CD4-positive, alpha-beta T cell treated with Interleukin-4 for 1 hour (primary cell): ENCODE measurements around the gene ATP2B3.
"Not testable (repeated sequence)": the region's sequence is repeated elsewhere in the genome, so short reads cannot be mapped to it uniquely, and the experiment has no call there.

Experiments
- DNase-seq, 2 donors: peaks; one replicate each; pipeline ENCODE4 v3.0.0-alpha.2; 2020 to 2022

ATP2B3 gene

DNA sequence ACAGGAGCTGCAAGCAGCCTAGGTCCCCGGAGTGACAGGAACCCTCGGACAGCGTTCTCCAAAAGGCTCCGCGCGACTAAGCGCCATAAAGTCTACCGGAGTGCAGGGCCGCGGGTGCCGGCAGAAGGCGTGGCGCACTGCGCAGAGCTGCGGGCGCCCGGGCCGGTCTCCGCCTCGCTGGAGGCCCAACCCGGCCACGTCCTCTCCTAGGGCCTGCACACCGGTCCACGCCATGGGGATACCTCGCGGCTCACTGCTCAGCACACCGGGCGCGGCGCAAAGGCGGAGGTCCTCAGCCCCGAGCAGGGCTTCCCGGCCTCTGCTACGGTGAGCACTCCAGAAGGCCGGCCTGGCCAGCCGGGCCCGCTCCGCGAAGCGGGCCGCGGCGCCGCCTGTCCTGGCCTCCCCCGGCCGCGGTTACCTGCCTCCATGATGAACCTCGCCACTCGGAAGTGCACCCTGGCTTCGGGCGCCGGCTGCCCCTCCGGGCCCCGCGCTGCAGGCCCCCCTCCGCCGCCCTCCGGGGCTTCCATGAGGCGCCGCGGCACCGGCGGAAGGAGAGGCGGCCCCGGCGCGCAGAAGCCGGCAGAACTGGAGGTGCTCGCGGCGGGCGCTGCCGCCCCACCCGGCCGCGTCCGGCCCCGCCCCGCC, 81.2 kb downstream of the ATP2B3 start, which contains the start of gene CCNQ:
Gene CCNQ, minus strand, starts transcription at position 599 of the 651 bp plus-strand sequence. Its CDS starts 66 bp downstream, at position 533.
- no peak for DNase-seq

- peak; percentile 90 to 91 for DNase-seq
Measured at GRCh38 chrX:153599192-153600031, 82.0 kb downstream of the ATP2B3 start.

DNA sequence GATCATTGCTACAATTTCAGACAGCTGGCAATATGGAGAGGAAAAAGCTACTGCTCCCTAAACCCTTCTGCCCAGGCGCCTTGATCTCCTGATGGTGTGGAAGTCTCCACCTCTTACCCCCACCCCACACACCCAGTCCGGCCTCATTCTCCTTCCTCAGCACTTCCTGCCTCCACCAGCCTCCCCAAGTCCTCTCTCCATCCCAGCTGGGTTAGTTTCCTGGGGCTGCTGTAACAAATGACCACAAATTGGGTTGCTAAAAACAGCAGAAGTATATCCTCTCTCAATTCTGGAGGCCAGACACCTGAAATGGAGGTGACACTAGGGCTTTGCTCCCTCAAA, 82.6 kb downstream of the ATP2B3 start:
- no peak for DNase-seq

GRCh38 chrX:153600921-153601320, 83.5 kb downstream of the ATP2B3 start:
- no peak for DNase-seq

DNA sequence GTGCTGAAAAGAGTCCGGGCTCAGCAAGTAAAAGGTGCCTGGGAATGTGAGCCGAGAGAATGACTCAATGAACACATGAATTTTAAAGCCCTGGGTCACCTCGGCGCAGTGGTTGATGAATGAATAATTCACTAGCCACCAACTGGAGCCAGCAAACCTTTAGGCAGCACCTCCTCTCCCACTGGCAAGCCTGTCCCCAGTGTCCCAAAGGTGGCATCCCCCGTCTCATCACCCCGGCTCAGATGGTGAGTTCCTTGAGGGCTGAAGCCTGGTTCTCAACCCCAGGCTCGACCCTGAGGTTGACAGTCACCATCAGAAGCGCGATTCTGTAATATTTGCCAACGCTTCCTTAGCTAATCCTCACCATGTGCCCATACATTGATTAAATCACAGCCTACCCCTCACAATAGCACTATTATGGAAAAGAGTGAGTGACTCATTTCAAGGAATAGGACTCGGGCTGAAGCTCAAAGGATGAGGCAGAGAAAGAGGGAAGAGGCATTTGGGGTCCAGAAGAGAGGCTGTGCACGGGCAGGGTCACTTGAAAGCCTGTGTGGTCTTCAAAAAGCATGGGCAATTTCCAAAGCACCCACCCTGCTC, 84.2 kb downstream of the ATP2B3 start:
- DNase-seq = no peak

DNA sequence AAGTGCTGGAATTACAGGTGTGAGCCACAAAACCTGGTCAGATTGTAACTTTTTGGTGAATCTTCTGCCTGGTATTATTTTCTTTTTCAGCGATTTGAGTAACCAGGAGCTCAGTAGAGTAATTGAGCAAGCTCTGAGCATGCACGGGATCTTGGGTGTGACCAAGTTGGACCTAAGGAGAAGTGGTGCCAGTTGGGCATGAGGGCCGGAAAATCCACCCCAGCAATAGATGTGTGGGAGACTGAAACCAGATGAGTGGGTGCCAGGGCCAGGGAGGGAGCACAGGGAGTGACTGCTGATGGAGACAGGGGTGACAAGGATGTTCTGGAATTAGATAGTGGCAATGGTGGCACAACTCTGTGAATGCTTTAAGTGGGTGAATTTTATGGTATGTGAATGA, 85.2 kb downstream of the ATP2B3 start:
- no peak for DNase-seq

DNA sequence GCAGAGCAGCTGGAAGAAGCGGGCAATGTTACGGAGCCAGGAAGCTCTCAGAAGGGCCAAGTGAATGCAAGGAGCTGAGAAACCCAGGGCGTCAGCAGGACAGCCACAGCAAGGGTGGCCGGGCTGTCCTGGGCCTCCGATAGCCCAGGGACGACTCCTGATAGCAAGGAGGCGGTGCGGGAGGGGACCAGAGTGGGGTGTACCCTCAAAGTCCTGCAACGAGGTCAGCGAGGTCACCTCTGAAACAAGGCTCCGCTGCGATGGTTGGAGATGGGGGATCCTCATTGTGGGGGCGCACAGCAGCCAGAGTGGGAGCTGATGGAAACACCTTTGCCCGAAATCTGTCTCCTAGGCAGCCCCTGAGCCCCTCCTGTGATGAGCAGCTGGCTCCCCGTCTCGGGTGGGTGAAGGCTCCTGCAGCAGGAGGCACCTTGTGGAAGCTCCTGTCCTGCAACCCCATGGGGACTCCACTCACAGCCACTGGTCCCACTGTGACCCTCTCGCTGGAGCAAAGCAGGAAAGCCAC, 85.8 kb downstream of the ATP2B3 start:
- DNase-seq = no peak

DNA sequence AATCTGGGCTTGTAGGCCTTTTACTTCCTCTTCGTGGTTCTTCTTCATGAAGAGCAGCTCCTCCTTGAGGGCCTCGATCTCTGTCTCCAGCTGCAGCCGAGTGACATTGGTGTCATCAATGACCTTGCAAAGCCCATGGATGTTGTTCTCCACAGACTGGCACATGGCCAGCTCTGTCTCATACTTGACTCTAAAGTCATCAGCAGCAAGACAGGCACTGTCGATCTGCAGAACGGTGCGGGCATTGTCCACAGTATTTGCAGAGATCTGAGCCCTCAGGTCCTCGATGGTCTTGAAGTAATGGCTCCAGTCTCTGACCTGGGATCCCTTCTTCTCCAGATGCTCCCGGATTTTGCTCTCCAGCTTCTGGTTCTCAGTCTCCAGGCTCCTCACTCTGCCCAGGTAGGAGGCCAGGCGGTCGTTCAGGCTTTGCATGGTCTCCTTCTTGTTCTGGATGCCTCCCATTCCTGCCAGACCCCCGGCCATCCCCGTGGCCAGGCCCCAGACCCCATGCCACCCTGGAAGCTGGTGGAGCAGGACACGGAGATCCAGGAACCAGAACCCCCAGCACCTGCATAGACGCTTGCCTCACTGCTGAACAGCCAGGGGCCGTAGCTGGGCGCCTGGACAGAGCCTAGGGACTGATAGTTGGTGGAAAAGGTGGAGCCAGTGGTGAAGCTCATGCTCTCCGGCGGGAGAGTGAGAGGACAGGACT, 87.4 kb downstream of the ATP2B3 start:
- not testable (repeated sequence) for DNase-seq

DNA sequence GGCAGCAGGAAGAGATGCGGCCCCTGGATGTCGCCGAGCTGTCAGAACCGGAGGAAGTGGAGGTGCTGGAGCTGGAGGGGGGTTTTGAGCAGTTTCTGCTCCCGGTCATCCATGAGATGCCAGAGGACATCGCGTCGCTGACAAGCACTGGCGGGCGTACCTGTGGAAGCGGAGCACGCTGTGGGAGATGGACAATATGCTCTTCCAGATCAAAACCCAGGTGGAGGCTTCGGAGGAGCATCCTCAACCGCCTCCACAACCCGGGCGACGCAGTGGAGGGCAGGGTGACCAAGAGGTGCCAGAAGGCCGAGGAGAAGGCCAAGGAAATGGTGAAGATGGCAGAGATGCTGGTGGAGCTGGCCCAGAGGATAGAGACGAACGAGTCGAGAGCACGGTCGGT, 89.1 kb downstream of the ATP2B3 start:
- no peak for DNase-seq

DNA sequence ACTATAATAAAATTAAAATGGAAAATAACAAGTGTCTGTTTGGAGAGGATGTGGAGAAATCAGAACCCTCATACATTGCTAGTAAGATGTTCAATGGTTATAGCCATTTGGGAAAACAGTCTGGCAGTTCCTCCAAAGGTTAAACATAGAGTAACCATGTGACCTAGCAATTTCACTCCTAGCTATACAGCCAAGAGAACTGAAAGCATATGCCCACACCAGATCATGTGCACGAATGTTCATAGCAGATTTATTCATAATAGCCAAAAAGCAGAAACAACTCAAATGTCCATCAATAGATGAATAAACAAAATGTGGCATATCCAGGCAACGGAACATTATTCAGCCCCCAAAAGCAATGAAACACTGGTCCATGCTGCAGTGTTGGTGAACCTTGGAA, 90.9 kb downstream of the ATP2B3 start:
- DNase-seq = no peak

GRCh38 chrX:153608806-153609205, 91.4 kb downstream of the ATP2B3 start:
- no peak for DNase-seq

GRCh38 chrX:153609917-153610835, 92.7 kb downstream of the ATP2B3 start:
- peak; percentile 75 to 77 for DNase-seq

GRCh38 chrX:153610836-153611213, 93.4 kb downstream of the ATP2B3 start:
- DNase-seq = no peak

- DNase-seq = no peak
Measured at GRCh38 chrX:153611298-153612095, 94.1 kb downstream of the ATP2B3 start.

DNA sequence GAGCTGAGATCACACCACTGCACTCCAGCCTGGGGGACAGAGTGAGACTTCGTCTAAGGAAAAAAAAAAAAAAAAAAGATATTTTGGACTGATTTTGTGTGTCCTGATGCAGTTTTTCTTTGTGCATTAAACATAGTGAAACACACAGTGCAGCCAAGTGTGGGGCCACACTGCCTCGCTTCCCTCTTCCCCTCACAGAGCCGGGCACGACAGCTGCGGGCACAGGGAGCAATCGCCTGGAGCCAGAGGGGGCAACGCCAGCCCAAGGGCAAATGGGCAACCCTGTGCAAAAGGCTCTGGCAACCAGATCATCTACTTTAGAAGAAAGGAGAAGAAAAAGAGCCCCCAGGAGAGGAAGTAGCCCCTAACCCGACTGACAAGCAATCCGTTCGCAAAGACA, 95.0 kb downstream of the ATP2B3 start:
- DNase-seq = no peak

GRCh38 chrX:153614818-153615217, 97.4 kb downstream of the ATP2B3 start:
- peak in 1 of 2 donors; percentile 21 for DNase-seq

GRCh38 chrX:153620576-153620975, 103.1 kb downstream of the ATP2B3 start:
- DNase-seq = no peak

- no peak for DNase-seq
Measured at GRCh38 chrX:153621949-153622598, 104.6 kb downstream of the ATP2B3 start.

- DNase-seq = no peak
Measured at GRCh38 chrX:153622661-153623309, 105.3 kb downstream of the ATP2B3 start.
